Effector CD8-positive, alpha-beta T cell (primary cell): ENCODE data around the gene TOX2.

Source experiments
- DNase-seq: peaks from one replicate; lab custom pipeline; 2025; lab: John Stamatoyannopoulos, UW

The TOX2 gene

DNA sequence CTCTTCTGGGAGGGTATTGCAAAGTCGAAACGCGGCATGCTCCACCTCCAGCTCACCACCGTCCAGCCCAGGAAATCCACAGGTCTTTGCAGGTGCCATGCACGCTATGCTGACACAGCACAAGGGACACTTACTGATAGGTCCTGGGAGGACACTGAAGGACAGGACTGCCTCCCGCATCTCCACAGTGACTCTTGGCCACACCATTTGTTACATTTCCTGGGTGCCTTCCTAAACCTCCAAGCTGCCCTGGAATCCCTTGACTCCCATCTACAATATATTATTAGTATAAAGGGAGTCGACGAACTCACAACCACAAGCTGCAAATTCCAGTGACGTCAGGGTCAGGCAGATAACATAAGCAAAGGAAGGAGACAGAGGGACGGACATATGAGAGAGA, 165.4 kb downstream of the TOX2 start:
- no peak for DNase-seq

- DNase-seq: peak; percentile 69
Observed at GRCh38 chr20:44080646-44081267, 166.1 kb downstream of the TOX2 start.

- DNase-seq: no peak
Observed at GRCh38 chr20:44081476-44081875, 166.8 kb downstream of the TOX2 start.

- DNase-seq: no peak
Observed at GRCh38 chr20:44081888-44082287, 167.2 kb downstream of the TOX2 start.

DNA sequence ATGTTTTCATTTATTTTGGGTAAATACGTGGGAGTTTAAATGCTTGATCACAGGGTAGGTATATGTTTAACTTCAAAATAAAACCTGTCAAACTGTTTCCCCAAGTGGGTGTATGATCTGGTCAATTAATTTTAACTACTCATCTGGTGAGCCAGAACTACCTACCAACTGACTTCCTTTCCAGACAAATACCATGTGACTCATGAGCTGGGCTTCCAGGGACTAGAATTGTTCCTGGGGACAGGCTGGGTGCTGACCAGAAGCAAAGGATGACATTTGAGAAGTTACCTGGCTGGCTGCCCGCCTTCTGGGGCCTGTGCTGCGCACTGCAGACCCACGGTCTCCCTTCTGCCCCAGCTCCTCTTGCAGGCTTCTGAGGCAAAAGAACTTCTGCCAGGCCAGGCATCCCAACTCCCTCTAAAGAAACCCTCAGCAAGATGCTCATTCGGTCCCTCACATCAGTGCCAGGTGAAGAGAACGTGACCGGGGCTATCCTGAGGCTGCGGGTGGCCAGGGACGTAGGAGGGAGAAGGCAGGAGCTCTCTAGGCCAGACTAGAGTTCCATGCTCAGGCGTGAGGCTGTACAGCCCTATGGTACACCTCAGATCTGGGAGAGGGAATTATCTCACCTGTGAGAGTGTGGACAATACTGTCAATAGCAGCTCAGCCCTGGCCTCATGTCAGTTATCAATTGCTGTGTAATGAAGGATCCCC, 168.7 kb downstream of the TOX2 start:
- DNase-seq: no peak

DNA sequence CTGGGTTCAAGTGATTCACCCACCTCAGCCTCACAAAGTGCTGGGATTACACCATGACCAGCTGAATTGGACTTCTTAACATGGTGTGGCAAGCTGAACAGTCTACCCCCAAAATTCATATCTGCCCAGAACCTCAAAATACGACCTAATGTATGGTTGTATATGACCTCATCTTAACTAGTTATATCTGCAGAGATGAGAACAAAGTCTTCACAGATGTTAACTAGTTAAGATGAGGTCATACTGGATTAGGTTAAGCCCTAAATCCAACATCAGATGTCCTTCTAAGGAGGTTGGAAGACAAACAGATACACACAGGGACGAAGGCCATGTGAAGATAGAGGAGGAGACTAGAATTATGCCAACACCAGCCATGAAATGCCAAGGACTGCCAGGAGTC, 169.8 kb downstream of the TOX2 start:
- DNase-seq: no peak

- DNase-seq: no peak
Observed at GRCh38 chr20:44084891-44085290, 170.2 kb downstream of the TOX2 start.

DNA sequence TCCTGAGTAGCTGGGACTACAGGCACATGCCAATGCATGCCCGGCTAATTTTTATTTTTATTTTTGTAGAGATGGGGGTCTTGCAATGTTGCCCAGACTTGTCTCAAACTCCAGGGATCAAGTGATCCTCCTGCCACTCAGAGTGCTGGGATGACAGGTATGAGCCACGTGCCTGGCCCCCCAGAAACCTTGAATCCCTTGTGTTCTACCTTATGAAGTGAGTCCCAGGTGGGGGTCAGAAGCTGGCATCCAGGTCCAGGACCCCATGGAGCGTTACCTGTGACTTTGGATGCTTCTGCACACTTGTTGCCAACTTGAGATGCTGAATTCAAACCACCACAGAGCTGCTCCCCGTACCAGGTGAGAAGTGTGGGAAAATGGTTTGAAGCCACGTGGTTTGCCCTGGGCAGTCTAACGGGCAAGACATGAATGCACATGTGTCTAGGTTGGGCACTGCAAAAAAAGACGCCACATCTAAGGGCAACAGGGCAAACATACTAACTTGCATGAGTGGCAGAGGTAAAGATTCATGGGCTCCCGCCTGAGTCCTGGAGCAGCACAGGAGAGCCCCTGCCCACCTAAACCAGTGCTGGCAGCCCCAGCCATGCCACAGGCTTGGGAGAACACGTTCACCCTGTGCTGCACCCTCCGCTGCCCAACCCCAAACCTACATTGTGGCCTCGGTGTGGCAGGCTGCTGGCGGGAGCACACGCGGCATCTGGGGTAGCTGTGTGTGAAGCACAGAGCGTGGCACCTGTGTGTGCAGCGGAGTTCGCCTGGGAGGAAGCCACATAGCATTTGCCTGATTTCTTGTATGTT, 171.2 kb downstream of the TOX2 start:
- DNase-seq: no peak

GRCh38 chr20:44087051-44087856, 172.6 kb downstream of the TOX2 start:
- DNase-seq: no peak

DNA sequence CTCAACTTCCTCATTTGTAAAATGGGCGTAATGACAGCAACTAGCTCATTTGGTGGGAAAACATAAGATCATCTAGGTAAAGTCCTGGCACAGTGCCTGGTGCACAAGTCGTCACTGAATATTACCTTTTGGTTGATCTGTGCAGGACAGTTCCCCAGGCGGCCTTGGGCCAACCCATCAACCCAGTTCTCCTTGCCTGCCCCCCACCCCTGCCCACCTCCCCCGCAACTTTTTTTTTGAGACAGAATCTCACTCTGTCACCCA, 173.1 kb downstream of the TOX2 start:
- DNase-seq: no peak

GRCh38 chr20:44089987-44090674, 175.5 kb downstream of the TOX2 start:
- DNase-seq: no peak

GRCh38 chr20:44091026-44091425, 176.4 kb downstream of the TOX2 start:
- no peak for DNase-seq

- no peak for DNase-seq
Observed at GRCh38 chr20:44092551-44093248, 178.0 kb downstream of the TOX2 start.

DNA sequence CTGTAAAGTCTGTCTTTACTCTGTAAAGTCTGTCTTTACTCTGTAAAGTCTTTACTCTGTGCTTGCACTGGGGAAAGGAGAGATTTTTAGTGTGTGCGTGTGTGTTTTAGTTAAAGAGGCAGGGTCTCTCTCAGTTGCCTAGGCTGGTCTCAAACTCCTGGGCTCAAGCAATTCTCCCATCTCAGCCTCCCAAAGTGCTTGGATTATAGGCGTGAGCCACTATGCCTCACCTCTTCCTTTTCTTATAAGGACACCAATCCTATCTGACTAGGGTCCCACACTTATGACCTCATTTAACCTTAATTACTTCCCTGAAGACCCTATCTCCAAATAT, 178.6 kb downstream of the TOX2 start:
- no peak for DNase-seq

DNA sequence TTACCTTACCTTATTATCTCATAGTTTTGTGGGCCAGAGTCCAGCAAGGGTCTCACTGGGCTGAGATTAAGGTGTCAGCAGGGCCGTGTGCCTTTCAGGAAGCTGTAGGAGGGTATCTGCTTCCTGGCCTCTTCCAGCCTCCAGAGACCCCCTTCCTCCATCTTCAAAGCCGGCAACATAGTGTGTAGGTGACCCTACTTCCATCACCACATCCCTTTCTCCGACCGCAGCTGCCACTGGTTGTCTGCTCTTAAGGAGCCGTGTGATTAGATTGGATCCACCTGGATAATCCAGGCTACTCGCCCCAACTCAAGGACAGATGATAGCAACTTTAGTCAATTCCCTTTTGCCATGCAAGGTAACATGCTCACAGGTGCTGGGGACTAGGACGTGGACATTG, 181.2 kb downstream of the TOX2 start:
- no peak for DNase-seq

DNA sequence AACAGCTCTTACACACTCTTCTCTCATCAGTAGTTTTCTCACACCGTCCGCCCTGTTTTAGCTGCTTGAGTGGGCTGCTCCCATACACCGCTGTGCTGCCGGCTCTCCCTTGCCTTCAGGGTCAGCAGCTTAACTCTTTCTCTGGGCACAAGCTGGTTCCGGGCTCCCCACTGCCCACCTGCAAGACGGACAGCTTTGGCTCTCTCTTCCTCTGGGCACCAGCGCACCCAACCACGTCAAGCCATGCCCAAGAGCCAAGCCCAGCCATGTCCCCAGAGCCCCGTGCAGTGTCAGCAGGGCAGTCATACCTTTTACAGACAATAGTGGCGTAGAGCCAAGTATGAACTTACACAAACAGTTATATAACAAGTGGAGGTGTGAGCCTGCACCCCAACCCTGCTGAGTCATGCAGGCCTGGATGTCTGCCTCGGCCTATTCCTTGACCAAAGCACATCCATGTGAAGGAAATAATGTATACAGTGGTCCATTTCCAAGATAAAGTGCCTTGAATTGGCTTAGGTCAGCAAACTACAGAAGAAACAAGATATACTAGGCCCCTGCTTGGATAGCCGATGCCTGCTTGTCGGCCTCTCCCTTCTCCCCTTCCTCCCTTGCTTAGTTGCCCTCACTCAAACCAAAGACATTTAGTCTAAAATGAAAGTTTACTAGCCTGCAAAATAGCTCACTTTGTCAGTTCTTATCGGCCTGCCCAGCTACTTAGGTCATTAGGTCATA, 183.0 kb downstream of the TOX2 start:
- DNase-seq: no peak

DNA sequence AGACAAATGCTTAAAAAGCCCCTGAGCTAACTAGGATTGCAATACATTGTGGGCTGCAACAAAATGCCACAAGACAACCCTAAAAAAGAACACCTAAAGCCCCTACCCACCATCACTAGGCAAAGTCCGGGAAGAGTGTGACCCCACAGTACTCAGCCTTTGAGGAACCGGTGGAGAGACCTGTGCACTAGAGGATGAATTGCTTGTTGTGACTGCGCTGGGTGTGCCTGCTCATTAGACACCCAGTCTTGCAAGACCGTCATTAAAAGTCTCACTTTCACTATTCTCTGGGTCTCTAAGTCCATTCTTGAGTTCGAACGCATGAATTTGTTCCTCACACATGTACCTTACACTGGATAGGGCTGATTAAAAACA, 183.6 kb downstream of the TOX2 start:
- DNase-seq: no peak

GRCh38 chr20:44098657-44099056, 184.0 kb downstream of the TOX2 start:
- DNase-seq: no peak

DNA sequence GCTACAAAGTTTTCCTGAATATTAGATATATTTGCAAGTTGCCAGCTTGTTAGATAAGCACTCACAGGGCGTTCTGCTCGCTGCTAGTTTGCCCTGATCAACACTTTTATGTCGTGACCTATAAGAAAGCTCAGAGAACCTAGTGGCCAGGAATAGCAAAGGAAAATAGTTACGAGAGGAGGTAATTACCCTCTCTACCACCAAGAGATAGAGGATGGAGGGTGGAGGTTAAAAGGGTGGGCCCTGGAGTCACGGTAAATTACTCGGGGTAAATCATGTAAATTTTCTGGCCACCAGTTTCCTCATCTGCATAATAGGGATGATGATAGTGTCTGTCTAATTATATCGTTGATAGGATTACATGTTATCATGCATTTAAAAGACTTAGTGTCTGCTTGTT, 185.2 kb downstream of the TOX2 start:
- DNase-seq: no peak

GRCh38 chr20:44102582-44102981, 187.9 kb downstream of the TOX2 start:
- DNase-seq: no peak
